Retinal pigment epithelial cell (primary cell): Measurements from ENCODE around the gene RNF138.
A peak's percentile ranks its signal among the peaks of the same experiment; 100 is the strongest.
"Not testable (repeated sequence)": the region's sequence is repeated elsewhere in the genome, so short reads cannot be mapped to it uniquely, and the experiment has no call there.

Experiments used
- DNase-seq: peaks from one replicate; pipeline ENCODE4 v3.0.0-alpha.2; 2010; ENCODE audit warnings: low read depth
- H3K4me3 ChIP-seq: 2 replicates; pipeline ENCODE4 v1.5.1; 2011; ENCODE audit warnings: mild to moderate bottlenecking, low read length, control low read depth, moderate library complexity
- TF ChIP-seq, protein P1 (sequence below): conservative IDR thresholded peaks from 2 replicates; pipeline ENCODE4 v1.5.1; 2011; ENCODE audit warnings: low read depth, low read length, control low read depth, inconsistent platforms

Gene RNF138

GRCh38 chr18:32086881-32087280 is 4.8 kb upstream of the RNF138 start:
- DNase-seq: no peak
- TF ChIP-seq, protein P1, sequence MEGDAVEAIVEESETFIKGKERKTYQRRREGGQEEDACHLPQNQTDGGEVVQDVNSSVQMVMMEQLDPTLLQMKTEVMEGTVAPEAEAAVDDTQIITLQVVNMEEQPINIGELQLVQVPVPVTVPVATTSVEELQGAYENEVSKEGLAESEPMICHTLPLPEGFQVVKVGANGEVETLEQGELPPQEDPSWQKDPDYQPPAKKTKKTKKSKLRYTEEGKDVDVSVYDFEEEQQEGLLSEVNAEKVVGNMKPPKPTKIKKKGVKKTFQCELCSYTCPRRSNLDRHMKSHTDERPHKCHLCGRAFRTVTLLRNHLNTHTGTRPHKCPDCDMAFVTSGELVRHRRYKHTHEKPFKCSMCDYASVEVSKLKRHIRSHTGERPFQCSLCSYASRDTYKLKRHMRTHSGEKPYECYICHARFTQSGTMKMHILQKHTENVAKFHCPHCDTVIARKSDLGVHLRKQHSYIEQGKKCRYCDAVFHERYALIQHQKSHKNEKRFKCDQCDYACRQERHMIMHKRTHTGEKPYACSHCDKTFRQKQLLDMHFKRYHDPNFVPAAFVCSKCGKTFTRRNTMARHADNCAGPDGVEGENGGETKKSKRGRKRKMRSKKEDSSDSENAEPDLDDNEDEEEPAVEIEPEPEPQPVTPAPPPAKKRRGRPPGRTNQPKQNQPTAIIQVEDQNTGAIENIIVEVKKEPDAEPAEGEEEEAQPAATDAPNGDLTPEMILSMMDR: no peak
- no peak overlapping the region for H3K4me3 ChIP-seq

- H3K4me3 ChIP-seq, DNase-seq: not testable (repeated sequence)
Observed at GRCh38 chr18:32090831-32091230, 843 bp upstream of the RNF138 start.

- H3K4me3 ChIP-seq: peak overlapping the region; percentile 58
- TF ChIP-seq, protein P1: no peak
- DNase-seq: no peak
Observed at GRCh38 chr18:32091325-32091723, 350 bp upstream of the RNF138 start.

- peak overlapping the region; percentile 88 for H3K4me3 ChIP-seq
- peak; percentile 83 for DNase-seq
- TF ChIP-seq, protein P1: no peak
Observed at GRCh38 chr18:32092422-32093101, 888 bp downstream of the RNF138 start.

DNA sequence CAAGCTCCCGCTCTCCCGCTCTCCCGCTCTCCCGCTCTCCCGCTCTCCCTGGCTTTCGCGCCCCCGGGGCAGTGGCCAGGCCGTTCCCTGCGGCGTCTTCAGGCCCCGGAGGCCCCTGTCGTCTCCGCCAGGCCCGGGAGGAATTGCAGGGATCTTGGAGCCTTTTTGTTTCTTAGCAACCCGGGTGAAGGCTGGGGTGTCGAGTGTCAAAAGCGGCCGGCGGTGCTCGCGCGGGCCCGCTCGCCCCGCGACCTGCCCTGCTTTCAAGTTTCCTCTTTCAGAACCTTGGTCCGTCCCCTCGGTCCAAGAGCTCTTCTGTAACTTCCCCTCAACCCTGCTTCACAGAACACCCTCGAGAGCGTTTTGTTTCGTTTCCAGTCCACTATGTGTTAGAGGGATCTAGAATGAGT is 1.4 kb downstream of the RNF138 start:
- peak overlapping the region; percentile 88 for H3K4me3 ChIP-seq
- DNase-seq: no peak
- TF ChIP-seq, protein P1: no peak

GRCh38 chr18:32093523-32093922 is 1.8 kb downstream of the RNF138 start:
- DNase-seq: no peak

DNA sequence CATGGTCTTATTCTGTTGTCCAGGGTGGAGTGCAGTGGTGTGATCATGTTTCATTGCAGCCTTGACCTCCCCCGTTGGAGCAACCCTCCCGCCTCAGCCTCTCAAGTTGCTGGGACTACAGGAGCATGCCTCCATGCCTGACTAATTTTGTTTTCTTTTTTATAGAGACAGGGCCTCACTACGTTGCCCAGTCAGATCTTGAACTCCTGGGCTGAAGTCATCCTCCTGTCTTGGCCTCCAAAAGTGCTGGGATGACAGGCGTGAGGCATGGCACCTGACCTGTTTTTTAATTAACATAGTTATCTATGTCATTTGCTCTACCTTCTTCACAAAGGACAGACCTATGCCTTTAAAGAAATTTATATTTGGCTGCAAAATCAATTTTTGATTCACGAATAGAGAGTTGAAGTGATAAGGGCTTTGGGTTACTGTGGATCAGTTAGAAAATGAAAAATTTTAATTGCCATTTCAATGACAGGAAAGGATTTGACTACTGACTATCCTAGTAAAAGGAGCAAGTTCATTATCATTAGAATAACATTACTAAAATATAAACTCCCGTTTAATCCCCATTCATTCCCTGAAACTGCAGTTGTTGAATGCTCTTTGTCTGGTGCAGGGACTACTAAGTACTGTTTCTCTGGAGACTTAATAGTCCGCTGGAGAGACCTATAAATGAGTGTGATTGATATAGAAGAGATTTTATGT is 3.7 kb downstream of the RNF138 start:
- H3K4me3 ChIP-seq: no peak overlapping the region
- DNase-seq: no peak

More at GRCh38 chr18:32093523-32093922, 1.8 kb downstream of the RNF138 start:
- TF ChIP-seq, protein P1: no peak
- H3K4me3 ChIP-seq: peak overlapping the region; percentile 88

More for the DNA sequence above, 3.7 kb downstream of the RNF138 start:
- TF ChIP-seq, protein P1: no peak
